Endothelial cell of umbilical vein (primary cell): Measurements from ENCODE around the gene CDHR5.

Experiments
- CTCF ChIP-seq, 2 donors: IDR thresholded peaks; 1 replicate in 1 of 2; 2 replicates in 1 of 2; pipeline ENCODE4 v1.5.1; 2011; ENCODE audit warnings: low read length in 2 of 2, mild to moderate bottlenecking in 2 of 2, moderate library complexity in 2 of 2, control low read depth in 1 of 2, inconsistent platforms in 1 of 2, low read depth in 1 of 2; ENCODE audit not compliant: insufficient read depth in 1 of 2; ENCODE audit errors: extremely low read depth in 1 of 2
- EZH2 ChIP-seq: IDR thresholded peaks from 2 replicates; pipeline ENCODE4 v1.6.1; 2012; ENCODE audit warnings: borderline replicate concordance, low read depth, mild to moderate bottlenecking, moderate library complexity, low read length, inconsistent platforms; ENCODE audit not compliant: severe bottlenecking
- MYC ChIP-seq: IDR thresholded peaks from one replicate; pipeline ENCODE4 v1.6.1; 2011; ENCODE audit warnings: mild to moderate bottlenecking, low read depth, low read length
- POLR2AphosphoS5 ChIP-seq: IDR thresholded peaks from 2 replicates; pipeline ENCODE4 v1.6.1; 2012; ENCODE audit warnings: low read depth, mild to moderate bottlenecking, control low read depth, low read length, moderate library complexity; ENCODE audit not compliant: insufficient read depth

- TF ChIP-seq MYC (no peak), POLR2AphosphoS5 (no peak), CTCF (IDR thresholded peaks at IDR 0.05; ENCODE audit: extremely low read depth in 1 of 2, insufficient read depth in 1 of 2, low read depth in 1 of 2, low read length in 2 of 2) (no peak), EZH2 (no peak)
Measured at GRCh38 chr11:592501-592900, 32.3 kb downstream of the CDHR5 start.
